PC-3 (cell line): Measurements from ENCODE around the gene UBE3D. TPM values are rescaled to one million over a fixed set of nuclear protein-coding genes. Genes with fewer than 3 reads are reported as not detected.
A peak's percentile ranks its signal among the peaks of the same experiment; 100 is the strongest.

ENCODE experiments used
- ATAC-seq: fragments of 200-7000 bp; cut with Tn5 transposase; 2 replicates; pipeline ENCODE4 v1.9.1; 2020; ENCODE audit warnings: mild to moderate bottlenecking, moderate library complexity
- BruUV-seq: library from RNA; stranded (reverse); fragments of 400-500 nt; replicated peaks from 2 replicates; lab custom pipeline; 2021; lab: Mats Ljungman, UMichigan
- CTCF ChIA-PET: fragments of 300-600 bp; sonication (Branson Sonifier 250); formaldehyde crosslinking; loops from one replicate; lab custom pipeline; 2022; ENCODE audit warnings: antibody characterized with exemption; lab: Charles Lee
- POLR2A ChIA-PET: fragments of 300-600 bp; sonication (Branson Sonifier 250); formaldehyde crosslinking; loops from one replicate; lab custom pipeline; 2022; ENCODE audit warnings: antibody characterized with exemption; ENCODE audit not compliant: unreplicated experiment; lab: Charles Lee
- DNase-seq: peaks from one replicate; pipeline ENCODE4 v3.0.0-alpha.2; 2015
- H2AFZ ChIP-seq: fragments of 300-600 bp; sonication (generic); 2 replicates; pipeline ENCODE4 v1.6.0; 2016; ENCODE audit warnings: antibody characterized with exemption, low read length
- H3F3A ChIP-seq: fragments of 300-600 bp; sonication (generic); one replicate; pipeline ENCODE4 v1.6.0; 2017; ENCODE audit warnings: antibody characterized with exemption, low read length, control low read depth, mild to moderate bottlenecking; ENCODE audit not compliant: unreplicated experiment
- H3K27ac ChIP-seq: fragments of 300-600 bp; sonication (generic); 2 replicates; pipeline ENCODE4 v1.5.1; 2016; ENCODE audit warnings: mild to moderate bottlenecking, low read length
- H3K27me3 ChIP-seq: fragments of 300-600 bp; sonication (generic); 2 replicates; pipeline ENCODE4 v1.6.1; 2016; ENCODE audit warnings: low read length, mixed read lengths
- H3K36me3 ChIP-seq: fragments of 300-600 bp; sonication (generic); 2 replicates; pipeline ENCODE4 v1.6.1; 2016; ENCODE audit warnings: low read depth, mixed run types, low read length, mixed read lengths
- H3K4me1 ChIP-seq: fragments of 300-600 bp; sonication (generic); 2 replicates; pipeline ENCODE4 v1.5.1; 2016; ENCODE audit warnings: low read length; ENCODE audit not compliant: insufficient read depth
- H3K4me2 ChIP-seq: fragments of 300-600 bp; sonication (generic); 2 replicates; pipeline ENCODE4 v1.6.0; 2016; ENCODE audit warnings: low read length
- H3K4me3 ChIP-seq: fragments of 300-600 bp; sonication (generic); 2 replicates; pipeline ENCODE4 v1.5.1; 2016; ENCODE audit warnings: mild to moderate bottlenecking, low read length, mixed read lengths
- H3K79me2 ChIP-seq: fragments of 300-600 bp; sonication (generic); 2 replicates; pipeline ENCODE4 v1.6.1; 2017; ENCODE audit warnings: low read length, mixed read lengths
- H3K9ac ChIP-seq: fragments of 300-600 bp; sonication (generic); 2 replicates; pipeline ENCODE4 v1.6.0; 2016; ENCODE audit warnings: mild to moderate bottlenecking, low read length
- H3K9me2 ChIP-seq: fragments of 300-600 bp; sonication (generic); replicated peaks from 2 replicates; pipeline ENCODE4 v1.6.1; 2016; ENCODE audit warnings: mixed run types, low read length, mixed read lengths
- H3K9me3 ChIP-seq: fragments of 300-600 bp; sonication (generic); 2 replicates; pipeline ENCODE4 v1.6.1; 2016; ENCODE audit warnings: low read length, mixed read lengths
- H4K20me1 ChIP-seq: fragments of 300-600 bp; sonication (generic); 2 replicates; pipeline ENCODE4 v1.6.1; 2016; ENCODE audit warnings: low read length, mixed read lengths
- CTCF ChIP-seq: fragments of 300-600 bp; sonication (generic); conservative IDR thresholded peaks from 2 replicates; pipeline ENCODE4 v1.5.1; 2017; ENCODE audit warnings: antibody characterized with exemption, low read depth, mild to moderate bottlenecking, low read length
- EZH2 ChIP-seq: fragments of 300-600 bp; sonication (generic); IDR thresholded peaks from one replicate; pipeline ENCODE4 v1.6.1; 2017; ENCODE audit warnings: antibody characterized with exemption, mild to moderate bottlenecking, low read length; ENCODE audit not compliant: unreplicated experiment
- EZH2phosphoT487 ChIP-seq: fragments of 300-600 bp; sonication (generic); IDR thresholded peaks from 2 replicates; pipeline ENCODE4 v1.6.1; 2018; ENCODE audit warnings: mild to moderate bottlenecking, antibody characterized with exemption, low read length, borderline replicate concordance
- intact Hi-C: fragments of 100-400 bp; cut with micrococcal nuclease; formaldehyde crosslinking; loops from 2 replicates; pipeline ENCODE4 v1.9.0; 2023
- total RNA-seq: library from RNA; depleted of rRNA; stranded (reverse); fragments of >200 nt; gene quantifications from 2 replicates; pipeline ENCODE4 v1.2.3, GENCODE V29; 2014

Gene UBE3D
- total RNA-seq, 1 experiment from 2014 or later: 5.0 TPM

GRCh38 chr6:82957868-82958245 lies 107.8 kb downstream of the UBE3D start:
- no peaks in the 10 kb centered on the region for H3K9me2 ChIP-seq
- ATAC-seq: no peak
- no peaks in the 10 kb centered on the region for H3K27me3 ChIP-seq
- H3K4me1 ChIP-seq: peaks cover 23% of the 10 kb centered on the region
- H3K36me3 ChIP-seq: no peaks in the 10 kb centered on the region
- H3K4me3 ChIP-seq: no peak overlapping the region
- TF ChIP-seq EZH2 (no peak), CTCF (no peak), EZH2phosphoT487 (no peak)
- no peaks in the 10 kb centered on the region for H3F3A ChIP-seq
- no peak for DNase-seq
- no peak overlapping the region for H3K27ac ChIP-seq
- H3K79me2 ChIP-seq: no peaks in the 10 kb centered on the region
- ChIA-PET CTCF (interaction anchor here (0.6 kb wide), 1 partner anchor 81 kb away, joined by 3 read pairs; no protein-coding TSS in a partner anchor), POLR2A (no interaction called here)
- no TSS peak for BruUV-seq
- no peaks in the 10 kb centered on the region for H3K9me3 ChIP-seq
- H4K20me1 ChIP-seq: no peaks in the 10 kb centered on the region
- no peak overlapping the region for H3K9ac ChIP-seq
- H3K4me2 ChIP-seq: no peak overlapping the region
- H2AFZ ChIP-seq: no peak overlapping the region
- intact Hi-C loops: no loop called here

GRCh38 chr6:82957171-82957867 lies 108.3 kb downstream of the UBE3D start:
- Histone ChIP-seq H3K27me3 (no peaks in the 10 kb centered on the region), H2AFZ (no peak overlapping the region), H3K9me3 (no peaks in the 10 kb centered on the region), H3K36me3 (no peaks in the 10 kb centered on the region), H3K9ac (no peak overlapping the region), H3K79me2 (no peaks in the 10 kb centered on the region), H3K4me3 (no peak overlapping the region), H3K27ac (no peak overlapping the region), H3K4me2 (no peak overlapping the region), H4K20me1 (no peaks in the 10 kb centered on the region), H3F3A (no peaks in the 10 kb centered on the region), H3K4me1 (peaks cover 23% of the 10 kb centered on the region), H3K9me2 (no peaks in the 10 kb centered on the region)
- intact Hi-C loops: no loop called here
- CTCF ChIA-PET: interaction anchor here (0.6 kb wide), 1 partner anchor 82 kb away, joined by 3 read pairs; no protein-coding TSS in a partner anchor
- ATAC-seq (no peak), DNase-seq (no peak)
- TF ChIP-seq EZH2phosphoT487 (no peak), EZH2 (no peak), CTCF (no peak)
- POLR2A ChIA-PET: no interaction called here
- no TSS peak for BruUV-seq

GRCh38 chr6:82955841-82956240 lies 109.8 kb downstream of the UBE3D start:
- ATAC-seq: peak; percentile 47
- peak overlapping the region; percentile 54 for H3K27ac ChIP-seq
- CTCF ChIA-PET: no interaction called here

More at GRCh38 chr6:82955841-82956240, 109.8 kb downstream of the UBE3D start:
- H3K9me3 ChIP-seq: no peaks in the 10 kb centered on the region
- intact Hi-C loops: no loop called here
- peak; percentile 55 for DNase-seq
- H3K27me3 ChIP-seq: no peaks in the 10 kb centered on the region
- no peak for TF ChIP-seq EZH2phosphoT487
- TF ChIP-seq CTCF: no peak
- no peak for TF ChIP-seq EZH2
- no peak overlapping the region for H3K4me3 ChIP-seq
- no TSS peak for BruUV-seq
- no peaks in the 10 kb centered on the region for H3K9me2 ChIP-seq
- no peaks in the 10 kb centered on the region for H3F3A ChIP-seq
- POLR2A ChIA-PET: no interaction called here
- no peaks in the 10 kb centered on the region for H4K20me1 ChIP-seq
- H3K9ac ChIP-seq: no peak overlapping the region
- H3K4me1 ChIP-seq: peaks cover 32% of the 10 kb centered on the region
- H3K79me2 ChIP-seq: no peaks in the 10 kb centered on the region
- H3K4me2 ChIP-seq: peak overlapping the region; percentile 23; the same call in 1 of the 2 replicates
- no peaks in the 10 kb centered on the region for H3K36me3 ChIP-seq
- H2AFZ ChIP-seq: no peak overlapping the region
